GM19467 (cell line): ENCODE measurements around the gene HOXC10.

Experiments
- ATAC-seq: cut with Tn5 transposase; IDR thresholded peaks from one replicate; pipeline ENCODE4 v1.9.1; 2021; ENCODE audit warnings: mild to moderate bottlenecking, moderate library complexity; ENCODE audit not compliant: unreplicated experiment

The HOXC10 gene

GRCh38 chr12:54036620-54037359 lies 51.8 kb downstream of the HOXC10 start:
- no peak for ATAC-seq

DNA sequence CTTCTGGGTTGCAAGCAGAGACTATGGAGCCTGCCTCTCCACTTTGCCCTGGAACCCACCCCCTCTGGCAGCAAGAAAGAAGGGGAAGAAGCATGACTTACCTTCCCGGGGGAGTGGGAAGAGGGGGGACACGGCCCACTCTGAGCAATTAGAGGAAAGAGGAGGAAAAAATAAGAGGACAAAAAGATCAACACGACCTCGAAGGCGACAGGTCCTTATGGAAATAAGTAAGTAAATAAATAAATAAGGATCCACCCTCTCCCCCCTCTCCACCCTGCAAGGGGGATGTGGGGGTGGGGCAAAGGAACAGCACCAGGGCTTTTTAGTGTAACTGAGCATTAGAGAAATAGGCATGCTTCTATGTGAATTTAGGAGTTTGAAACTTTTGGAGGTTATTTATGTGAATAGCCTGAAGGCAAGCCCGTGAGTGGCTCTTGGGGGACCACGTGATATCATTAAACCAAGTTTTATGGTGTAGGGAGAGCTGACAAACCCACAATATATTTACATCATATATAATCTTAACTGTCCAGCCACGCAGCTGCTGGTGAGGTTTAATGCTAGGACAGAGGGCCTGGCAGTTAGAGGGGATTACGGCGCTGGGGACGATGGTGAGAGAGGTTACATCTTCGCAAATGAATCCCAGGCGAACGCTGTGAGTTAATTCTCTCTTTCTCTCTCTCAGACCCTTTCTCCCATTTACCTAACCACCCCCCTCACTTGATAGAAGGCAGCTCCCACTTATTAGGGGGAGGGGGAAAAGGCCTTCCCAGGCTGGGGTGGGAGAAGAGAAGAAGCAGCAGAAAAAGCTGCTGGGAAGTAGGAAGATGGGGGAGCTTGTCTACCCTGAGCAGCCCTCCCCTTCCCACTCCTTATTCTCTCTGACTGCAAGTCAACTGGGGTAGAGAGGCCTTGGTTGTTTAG lies 52.7 kb downstream of the HOXC10 start:
- ATAC-seq, result no peak

DNA sequence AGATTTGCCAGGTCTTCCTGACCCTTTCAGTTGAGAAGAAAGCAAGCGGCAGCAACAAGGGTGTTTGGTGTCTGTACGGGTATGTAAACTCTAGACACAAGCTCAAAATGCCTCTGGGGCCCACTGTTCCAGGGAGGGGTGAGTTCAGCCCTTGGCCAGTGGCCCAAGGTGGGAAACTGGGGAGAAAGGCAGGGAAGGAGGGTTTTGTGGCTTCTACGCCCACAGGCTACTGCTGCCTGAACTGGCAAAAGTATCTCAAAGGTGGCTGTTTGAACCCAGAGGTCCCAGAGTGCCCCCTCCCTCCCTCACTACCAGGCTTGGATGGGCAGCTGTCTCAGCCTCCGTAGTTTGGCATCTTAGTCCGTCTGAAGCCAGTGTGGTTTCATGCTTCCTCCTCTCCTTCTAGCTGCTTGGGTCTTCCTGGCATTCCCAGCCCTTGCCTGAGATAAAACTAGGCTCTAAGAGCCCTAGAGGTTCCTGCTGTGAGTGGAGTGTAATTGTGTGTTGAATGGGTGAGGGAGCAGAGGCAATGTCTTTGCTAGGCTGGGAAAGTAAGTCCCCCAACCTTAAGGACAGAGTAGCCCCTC lies 53.4 kb downstream of the HOXC10 start:
- no peak for ATAC-seq

- no peak for ATAC-seq
Observed at GRCh38 chr12:54038871-54039414, 54.0 kb downstream of the HOXC10 start.

GRCh38 chr12:54039417-54040147 lies 54.6 kb downstream of the HOXC10 start:
- ATAC-seq, result no peak
